Measurements from ENCODE around the gene TAF1A.
"Not testable (repeated sequence)": the region's sequence is repeated elsewhere in the genome, so short reads cannot be mapped to it uniquely, and the experiment has no call there.

TAF1A gene

GRCh38 chr1:222589462-222590302, at the start of gene TAF1A:
Gene TAF1A, minus strand, starts transcription at chr1:222589933.
- DNase-seq (ENCODE audit: low read depth, low spot score): peak; percentile 77

- peak; percentile 66 for DNase-seq (ENCODE audit: low read depth, low spot score)
Observed at GRCh38 chr1:222634180-222635013, 44.7 kb upstream of the TAF1A start.

DNA sequence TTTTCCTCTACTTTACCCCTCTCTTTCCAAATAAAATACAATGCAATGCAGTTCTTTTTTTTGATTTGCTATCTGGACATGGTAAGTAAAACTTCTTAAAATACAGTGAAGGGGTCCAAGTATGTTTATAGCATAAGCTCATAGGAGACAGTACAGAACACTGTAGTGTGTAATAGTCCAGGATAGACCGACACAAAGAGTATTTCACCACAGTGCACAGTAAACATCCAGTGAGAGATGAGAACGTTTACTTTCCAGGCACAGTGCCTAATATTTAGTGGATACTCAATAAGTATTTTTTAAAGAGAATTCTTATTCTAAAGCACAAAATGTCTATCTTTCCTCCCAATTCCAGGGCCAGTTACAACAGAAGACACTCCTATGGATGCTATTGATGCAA, 43.0 kb upstream of the TAF1A start:
- no peak for DNase-seq (ENCODE audit: low read depth, low spot score)

DNA sequence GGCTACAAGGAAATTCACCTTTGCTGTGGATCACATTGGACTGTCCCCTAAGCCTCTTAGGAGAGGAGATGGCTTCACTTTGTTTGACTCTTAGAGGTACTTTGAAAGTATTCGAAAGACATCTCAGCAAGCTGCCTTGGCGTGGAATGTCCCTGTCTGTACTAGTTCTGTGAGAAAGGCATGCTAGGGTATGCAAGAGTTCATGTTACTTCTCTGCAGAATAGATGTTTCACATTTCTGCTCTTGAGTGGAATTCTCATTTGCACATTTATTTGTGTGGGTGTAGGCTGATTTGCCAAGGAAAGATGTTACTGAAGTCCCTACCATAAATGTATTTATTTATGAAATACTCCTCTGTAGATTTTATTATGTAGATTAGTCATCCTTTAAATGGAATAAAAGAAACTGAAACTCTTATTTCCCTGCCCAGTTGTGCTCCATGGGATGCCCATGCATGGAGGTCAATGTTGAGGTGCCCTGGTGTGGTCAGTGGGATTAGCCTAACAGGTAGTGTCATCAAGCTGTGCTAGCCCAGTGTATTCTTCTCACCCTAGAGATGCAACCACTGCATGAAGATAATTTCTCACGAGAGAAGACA, 42.0 kb upstream of the TAF1A start:
- DNase-seq (ENCODE audit: low read depth, low spot score): no peak

DNA sequence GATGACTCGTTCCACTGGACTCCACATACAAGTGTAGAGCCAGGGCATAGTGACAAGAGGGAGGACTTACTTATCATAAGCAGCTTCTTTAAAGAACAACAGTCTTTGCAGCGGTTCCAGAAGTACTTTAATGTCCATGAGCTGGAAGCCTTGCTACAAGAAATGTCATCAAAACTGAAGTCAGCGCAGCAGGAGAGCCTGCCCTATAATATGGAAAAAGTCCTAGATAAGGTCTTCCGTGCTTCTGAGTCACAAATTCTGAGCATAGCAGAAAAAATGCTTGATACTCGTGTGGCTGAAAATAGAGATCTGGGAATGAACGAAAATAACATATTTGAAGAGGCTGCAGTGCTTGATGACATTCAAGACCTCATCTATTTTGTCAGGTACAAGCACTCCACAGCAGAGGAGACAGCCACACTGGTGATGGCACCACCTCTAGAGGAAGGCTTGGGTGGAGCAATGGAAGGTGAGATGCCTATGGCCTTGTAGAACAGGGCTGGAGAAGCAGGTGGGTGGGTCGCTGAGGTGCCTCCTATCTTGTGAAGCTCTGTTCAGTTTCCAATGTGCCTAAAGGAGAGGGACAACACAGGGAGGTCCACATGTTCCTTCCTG, 40.3 kb upstream of the TAF1A start:
- DNase-seq (ENCODE audit: low read depth, low spot score): no peak

DNA sequence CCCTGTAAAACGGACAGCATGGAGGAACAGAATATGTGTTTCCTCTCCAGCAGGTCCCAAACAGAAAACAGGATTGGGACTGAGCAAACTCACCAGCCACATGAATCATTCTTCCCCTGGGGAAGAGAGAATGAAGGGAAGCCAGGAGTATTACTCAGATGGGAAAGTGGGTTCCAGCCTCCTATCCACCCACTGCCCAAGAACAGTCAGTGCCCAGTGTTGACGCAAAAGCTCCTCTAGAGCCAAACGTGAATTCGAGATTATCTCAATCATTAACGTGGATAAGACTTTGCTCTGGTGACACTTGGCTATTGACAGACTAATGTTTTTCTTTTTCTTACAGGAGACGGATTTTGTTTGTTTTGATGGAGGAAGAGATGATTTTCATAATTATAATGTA, 37.5 kb upstream of the TAF1A start:
- DNase-seq (ENCODE audit: low read depth, low spot score): no peak

DNA sequence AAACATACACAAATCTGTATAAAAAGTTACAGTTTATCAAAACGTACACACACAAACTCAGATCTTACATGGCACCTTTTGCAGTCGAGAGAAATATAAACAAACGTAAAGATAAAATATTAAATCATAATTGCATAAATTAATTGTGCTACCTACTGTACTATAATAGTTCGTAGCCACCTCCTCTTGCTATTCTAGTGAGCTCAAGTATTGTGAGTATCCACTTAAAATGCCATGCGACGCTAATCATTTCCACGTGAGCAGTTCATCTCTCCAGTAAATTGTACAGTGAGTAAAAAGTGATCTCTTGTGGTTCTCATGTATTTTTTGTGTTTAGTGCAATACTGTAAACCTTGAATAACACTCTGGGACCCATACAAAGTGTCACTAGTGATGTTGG, 34.5 kb upstream of the TAF1A start:
- no peak for DNase-seq (ENCODE audit: low read depth, low spot score)

GRCh38 chr1:222623458-222623857, 33.7 kb upstream of the TAF1A start:
- no peak for DNase-seq (ENCODE audit: low read depth, low spot score)

DNA sequence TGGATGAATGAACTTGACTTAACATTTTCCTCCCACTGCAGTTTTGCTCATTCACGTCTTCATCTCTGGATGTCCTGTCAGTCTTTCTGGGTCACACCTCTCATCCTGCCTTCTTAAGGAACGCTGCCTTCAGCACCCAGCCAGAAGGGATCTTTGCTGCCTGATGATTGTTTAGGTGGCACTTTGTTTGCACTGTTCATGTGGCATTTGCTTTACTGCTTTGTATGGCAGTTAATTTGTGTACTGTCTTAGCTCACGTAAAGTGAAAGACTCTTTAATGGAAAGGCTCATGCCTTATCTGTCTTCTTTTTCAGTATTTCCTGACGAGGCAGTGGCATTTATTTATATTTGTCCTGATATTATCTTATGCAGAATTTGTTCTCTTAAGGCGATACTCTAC, 33.0 kb upstream of the TAF1A start:
- DNase-seq (ENCODE audit: low read depth, low spot score): no peak

DNA sequence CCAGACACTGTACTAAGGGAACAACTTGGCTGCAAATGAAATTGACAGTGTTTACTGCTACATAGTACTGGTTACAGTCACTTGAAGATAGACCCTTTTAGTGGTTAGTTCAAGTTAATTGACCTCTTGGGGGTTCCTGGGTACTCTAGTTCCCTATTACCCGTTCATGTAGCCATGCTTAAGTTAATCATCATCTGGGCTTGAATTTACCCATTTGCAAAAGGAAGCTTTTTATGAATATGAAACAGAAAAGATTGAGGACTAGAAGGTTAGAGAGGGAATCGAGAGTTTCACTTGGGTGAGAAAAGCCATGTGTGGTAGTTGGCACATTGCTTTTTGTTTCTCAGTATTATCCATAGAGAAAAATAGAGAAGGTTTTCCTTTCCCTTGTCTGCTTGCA, 30.8 kb upstream of the TAF1A start:
- DNase-seq (ENCODE audit: low read depth, low spot score): no peak

DNA sequence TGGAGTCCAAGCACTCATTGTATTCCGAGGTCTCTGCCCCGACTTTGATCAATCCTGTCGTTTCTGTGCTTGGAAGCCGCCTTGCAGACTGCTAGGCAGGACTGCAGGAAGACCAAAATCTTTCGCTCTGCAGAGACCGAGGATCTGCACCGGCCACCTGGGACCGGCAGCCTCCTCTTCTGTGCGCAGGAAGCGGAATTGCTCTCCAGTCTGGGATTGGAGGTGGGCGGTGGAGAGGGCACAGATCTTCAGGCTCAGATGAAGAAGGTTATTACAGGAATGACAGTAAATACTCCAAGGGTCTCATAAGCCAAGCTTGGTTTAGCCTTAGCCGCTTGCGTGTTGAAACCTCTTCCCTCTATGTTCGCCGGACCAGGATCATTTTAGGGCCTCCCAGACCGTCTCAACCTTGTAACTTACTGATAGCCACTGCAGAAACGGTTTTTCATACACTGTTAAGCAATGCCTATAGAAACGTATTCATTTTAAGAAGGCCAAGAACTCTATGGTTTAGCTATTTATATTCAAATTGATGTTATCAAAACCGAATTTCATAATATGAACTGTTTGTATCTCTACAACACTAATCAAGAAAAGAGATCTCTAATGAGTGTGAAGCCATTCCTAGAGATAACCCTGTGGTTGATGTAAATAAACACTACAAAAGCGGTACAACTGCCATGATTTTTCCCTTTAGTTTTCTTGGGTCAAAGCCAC, 29.3 kb upstream of the TAF1A start:
- DNase-seq (ENCODE audit: low read depth, low spot score): no peak

GRCh38 chr1:222618001-222618879, 28.5 kb upstream of the TAF1A start, which contains the start of gene MIA3:
Gene MIA3, plus strand, starts transcription at chr1:222618097. Its CDS starts 14 bp downstream, at chr1:222618111.
- peak; percentile 55 for DNase-seq (ENCODE audit: low read depth, low spot score)

GRCh38 chr1:222617367-222617951, 27.7 kb upstream of the TAF1A start:
- DNase-seq (ENCODE audit: low read depth, low spot score): peak; percentile 78

- no peak for DNase-seq (ENCODE audit: low read depth, low spot score)
Observed at GRCh38 chr1:222616525-222616924, 26.8 kb upstream of the TAF1A start.

GRCh38 chr1:222613627-222614026, 23.9 kb upstream of the TAF1A start:
- no peak for DNase-seq (ENCODE audit: low read depth, low spot score)

DNA sequence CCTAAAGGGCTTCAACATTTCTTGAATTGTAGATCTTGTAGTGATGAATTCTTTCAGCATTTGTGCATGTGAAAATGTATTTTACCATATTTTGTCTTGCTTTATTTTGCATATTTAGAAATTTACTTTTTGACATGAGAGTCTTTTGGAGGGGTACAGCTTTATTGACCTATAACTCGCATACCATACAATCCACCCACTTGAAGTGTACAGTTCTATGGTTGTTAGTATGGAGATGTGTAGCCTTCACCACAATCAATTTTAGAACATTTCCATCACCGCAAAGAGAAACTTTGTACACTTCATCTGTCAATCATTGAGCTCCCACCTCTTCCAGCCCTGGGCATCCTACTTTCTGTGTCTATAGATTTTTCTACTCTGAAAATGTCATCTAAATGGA, 21.0 kb upstream of the TAF1A start:
- DNase-seq (ENCODE audit: low read depth, low spot score): no peak

GRCh38 chr1:222609111-222609510, 19.4 kb upstream of the TAF1A start:
- not testable (repeated sequence) for DNase-seq (ENCODE audit: low read depth, low spot score)

DNA sequence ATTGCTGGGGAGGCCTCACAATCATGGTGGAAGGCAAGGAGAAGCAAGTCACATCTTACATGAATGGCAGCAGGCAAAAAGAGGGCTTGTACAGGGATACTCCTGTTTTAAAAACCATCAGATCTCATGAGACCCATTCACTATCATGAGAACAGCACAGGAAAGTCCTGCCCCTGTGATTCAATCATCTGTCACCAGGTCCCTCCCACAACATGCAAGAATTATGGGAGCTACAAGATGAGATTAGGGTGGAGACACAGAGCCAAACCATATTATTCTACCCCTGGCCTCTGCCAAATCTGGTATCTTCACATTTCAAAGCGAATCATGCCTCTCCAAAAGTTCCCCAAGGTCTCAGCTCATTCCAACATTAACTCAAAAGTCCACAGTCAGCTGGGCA, 17.0 kb upstream of the TAF1A start:
- DNase-seq (ENCODE audit: low read depth, low spot score): no peak

GRCh38 chr1:222601257-222601656, 11.5 kb upstream of the TAF1A start:
- no peak for DNase-seq (ENCODE audit: low read depth, low spot score)

DNA sequence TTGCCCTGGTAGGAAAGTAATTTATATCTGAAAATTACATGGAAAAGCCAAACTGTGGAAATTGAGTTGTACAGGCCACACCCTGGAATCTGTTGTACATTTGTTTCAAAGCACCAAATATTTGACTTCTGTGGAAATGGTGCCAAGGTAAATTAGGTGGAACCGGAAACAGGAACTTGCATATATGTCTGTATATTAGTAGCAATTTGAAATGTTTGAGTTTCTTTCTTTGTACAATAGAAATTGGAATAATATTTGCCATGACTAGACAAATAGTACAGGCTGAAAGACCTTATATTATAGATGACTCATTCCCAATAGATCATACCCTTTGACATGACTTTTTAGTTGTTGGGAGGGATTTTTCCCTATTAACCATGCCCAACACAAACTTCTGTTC, 10.5 kb upstream of the TAF1A start:
- no peak for DNase-seq (ENCODE audit: low read depth, low spot score)
